Measurements from ENCODE around the gene PIM2. TPM values are rescaled to one million over a fixed set of nuclear protein-coding genes. Genes with fewer than 3 reads are reported as not detected.

PIM2 gene
- total and polyA plus RNA-seq, 2 donors: 4.0 to 8.4 TPM

GRCh38 chrX:48905090-48905790 is 13.6 kb downstream of the PIM2 start:
- peaks cover 4% of the 10 kb centered on the region for H3K36me3 ChIP-seq (ENCODE audit: insufficient read depth)
- 91% methylated on average over 20 of the region's 20 CpGs for WGBS
- H3K27ac ChIP-seq (ENCODE audit: low read depth): no peak overlapping the region
- DNase-seq (ENCODE audit: extremely low spot score): no peak
- H3K4me3 ChIP-seq (ENCODE audit: low read depth, low read length): no peak overlapping the region
- H3K4me1 ChIP-seq (ENCODE audit: insufficient read depth): no peaks in the 10 kb centered on the region

DNA sequence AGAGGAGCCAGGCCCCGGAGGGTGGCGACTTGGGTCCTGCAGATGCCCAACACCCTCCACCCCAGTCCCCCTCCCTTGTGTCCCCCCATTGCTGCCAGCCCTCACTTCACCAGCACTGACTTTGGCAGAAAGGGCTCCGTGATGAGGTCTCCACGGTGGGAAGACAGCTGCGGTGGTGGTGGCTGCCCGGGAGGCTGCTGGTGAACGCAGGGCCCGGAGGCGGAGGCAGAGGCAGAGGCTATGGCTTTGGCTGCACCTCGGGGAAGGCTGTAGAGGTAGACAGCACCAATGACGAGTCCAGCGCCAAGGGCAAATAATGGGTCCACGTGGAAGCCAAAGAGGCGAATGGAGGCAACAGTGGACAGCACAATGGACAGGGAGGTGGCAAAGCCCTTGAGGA is 14.2 kb downstream of the PIM2 start:
- H3K27ac ChIP-seq (ENCODE audit: low read depth): no peak overlapping the region
- WGBS: 81% methylated on average over 14 of the region's 14 CpGs
- H3K4me1 ChIP-seq (ENCODE audit: insufficient read depth): no peaks in the 10 kb centered on the region
- no peak for DNase-seq (ENCODE audit: extremely low spot score)
- H3K36me3 ChIP-seq (ENCODE audit: insufficient read depth): peaks cover 4% of the 10 kb centered on the region
- H3K4me3 ChIP-seq (ENCODE audit: low read depth, low read length): no peak overlapping the region

DNA sequence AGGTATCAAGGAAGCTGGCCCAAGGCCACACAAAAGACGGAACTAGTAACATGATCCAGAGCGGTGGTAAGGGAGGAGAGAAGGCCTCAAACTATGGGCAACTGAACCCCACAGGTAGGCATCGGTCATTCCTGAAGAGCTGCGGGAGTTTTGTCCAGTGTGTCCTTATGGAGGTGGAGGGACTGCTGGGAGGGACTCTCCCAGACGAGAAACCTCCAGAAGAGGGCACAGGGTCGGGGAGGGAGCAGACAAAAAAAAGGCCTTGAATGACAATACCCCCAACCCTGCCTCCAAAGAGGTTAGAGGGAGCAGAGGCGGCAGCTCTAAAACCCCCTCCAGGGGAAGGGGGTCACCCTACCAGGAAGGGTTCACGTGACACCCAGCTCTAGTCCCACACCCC is 14.6 kb downstream of the PIM2 start:
- no peak overlapping the region for H3K27ac ChIP-seq (ENCODE audit: low read depth)
- WGBS: 78% methylated on average over 8 of the region's 8 CpGs
- H3K36me3 ChIP-seq (ENCODE audit: insufficient read depth): peaks cover 4% of the 10 kb centered on the region
- H3K4me3 ChIP-seq (ENCODE audit: low read depth, low read length): no peak overlapping the region
- H3K4me1 ChIP-seq (ENCODE audit: insufficient read depth): no peaks in the 10 kb centered on the region
- DNase-seq (ENCODE audit: extremely low spot score): no peak

GRCh38 chrX:48903290-48903689 is 15.5 kb downstream of the PIM2 start:
- DNase-seq (ENCODE audit: extremely low spot score): no peak
- Histone ChIP-seq H3K27ac (ENCODE audit: low read depth) (no peak overlapping the region), H3K36me3 (ENCODE audit: insufficient read depth) (peaks cover 4% of the 10 kb centered on the region), H3K4me1 (ENCODE audit: insufficient read depth) (no peaks in the 10 kb centered on the region), H3K4me3 (ENCODE audit: low read depth, low read length) (no peak overlapping the region)
- 85% methylated on average over 6 of the region's 6 CpGs for WGBS

- H3K4me3 ChIP-seq (ENCODE audit: low read depth, low read length): no peak overlapping the region
- peaks cover 4% of the 10 kb centered on the region for H3K36me3 ChIP-seq (ENCODE audit: insufficient read depth)
- 81% methylated on average over 14 of the region's 14 CpGs for WGBS
- DNase-seq (ENCODE audit: extremely low spot score): no peak
- no peak overlapping the region for H3K27ac ChIP-seq (ENCODE audit: low read depth)
- no peaks in the 10 kb centered on the region for H3K4me1 ChIP-seq (ENCODE audit: insufficient read depth)
Measured at GRCh38 chrX:48902776-48903175, 16.0 kb downstream of the PIM2 start.

GRCh38 chrX:48902135-48902534 is 16.7 kb downstream of the PIM2 start:
- 93% methylated on average over 20 of the region's 20 CpGs for WGBS
- DNase-seq (ENCODE audit: extremely low spot score): no peak
- no peak overlapping the region for H3K27ac ChIP-seq (ENCODE audit: low read depth)
- H3K4me1 ChIP-seq (ENCODE audit: insufficient read depth): no peaks in the 10 kb centered on the region
- no peak overlapping the region for H3K4me3 ChIP-seq (ENCODE audit: low read depth, low read length)
- peaks cover 4% of the 10 kb centered on the region for H3K36me3 ChIP-seq (ENCODE audit: insufficient read depth)

DNA sequence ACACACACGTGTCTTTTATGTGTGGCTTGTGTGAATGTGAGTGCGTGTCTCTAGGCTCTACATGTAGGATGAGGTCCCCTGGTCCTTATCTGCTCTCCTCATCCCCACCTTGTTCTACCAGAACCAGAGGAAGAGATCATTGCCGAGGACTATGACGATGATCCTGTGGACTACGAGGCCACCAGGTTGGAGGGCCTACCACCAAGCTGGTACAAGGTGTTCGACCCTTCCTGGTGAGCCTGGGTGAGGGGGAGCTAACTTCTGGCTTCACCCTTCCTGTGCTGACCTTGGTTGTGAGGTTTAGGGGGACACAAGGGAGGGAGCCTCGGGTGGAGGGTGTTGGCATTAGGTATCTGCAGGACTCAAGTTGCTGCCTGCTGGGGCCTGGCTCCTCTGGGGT is 17.8 kb downstream of the PIM2 start:
- Histone ChIP-seq H3K4me1 (ENCODE audit: insufficient read depth) (no peaks in the 10 kb centered on the region), H3K4me3 (ENCODE audit: low read depth, low read length) (no peak overlapping the region), H3K36me3 (ENCODE audit: insufficient read depth) (peaks cover 3% of the 10 kb centered on the region), H3K27ac (ENCODE audit: low read depth) (no peak overlapping the region)
- WGBS: 91% methylated on average over 7 of the region's 7 CpGs
- no peak for DNase-seq (ENCODE audit: extremely low spot score)

DNA sequence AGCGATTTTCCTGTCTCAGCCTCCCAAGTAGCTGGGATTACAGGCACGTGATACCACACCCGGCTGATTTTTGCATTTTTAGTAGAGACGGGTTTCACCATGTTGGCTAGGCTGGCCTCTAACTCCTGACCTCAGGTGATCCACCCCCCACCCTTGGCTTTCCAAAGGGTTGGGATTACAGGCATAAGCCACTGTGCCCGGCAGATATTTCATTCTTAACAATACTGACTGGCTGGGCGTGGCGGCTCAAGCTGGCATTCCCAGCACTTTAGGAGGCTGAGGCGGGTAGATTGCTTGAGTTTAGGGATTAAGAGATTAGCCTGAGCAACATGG is 19.8 kb downstream of the PIM2 start:
- Histone ChIP-seq H3K27ac (ENCODE audit: low read depth) (no peak overlapping the region), H3K4me1 (ENCODE audit: insufficient read depth) (no peaks in the 10 kb centered on the region), H3K4me3 (ENCODE audit: low read depth, low read length) (no peak overlapping the region), H3K36me3 (ENCODE audit: insufficient read depth) (no peaks in the 10 kb centered on the region)
- DNase-seq (ENCODE audit: extremely low spot score): no peak
- 82% methylated on average over 8 of the region's 8 CpGs for WGBS

- Histone ChIP-seq H3K4me3 (ENCODE audit: low read depth, low read length) (peak within 1 kb of the TSS; percentile 64), H3K27ac (ENCODE audit: low read depth) (peak within 1 kb of the TSS; percentile 95), H3K4me1 (ENCODE audit: insufficient read depth) (no peaks in the 10 kb centered on the region), H3K36me3 (ENCODE audit: insufficient read depth) (no peaks in the 10 kb centered on the region)
- under 1% methylated on average over 49 of the region's 49 CpGs for WGBS
- DNase-seq (ENCODE audit: extremely low spot score): peak; percentile 88
Measured at GRCh38 chrX:48897625-48898306, 21.1 kb downstream of the PIM2 start, which contains the start of the genes PQBP1 and TIMM17B. TSS of gene PQBP1 (plus strand) at chrX:48897930. CDS start at chrX:48898510, 580 bp downstream. TSS of gene TIMM17B (minus strand) at chrX:48897768. CDS start at chrX:48897749, 19 bp downstream.

GRCh38 chrX:48897157-48897624 is 21.6 kb downstream of the PIM2 start:
- Histone ChIP-seq H3K27ac (ENCODE audit: low read depth) (peak overlapping the region; percentile 95), H3K4me3 (ENCODE audit: low read depth, low read length) (peak overlapping the region; percentile 64), H3K36me3 (ENCODE audit: insufficient read depth) (no peaks in the 10 kb centered on the region), H3K4me1 (ENCODE audit: insufficient read depth) (no peaks in the 10 kb centered on the region)
- WGBS: under 1% methylated on average over 38 of the region's 38 CpGs
- DNase-seq (ENCODE audit: extremely low spot score): peak; percentile 54

GRCh38 chrX:48896611-48897011 is 22.2 kb downstream of the PIM2 start:
- Histone ChIP-seq H3K4me1 (ENCODE audit: insufficient read depth) (no peaks in the 10 kb centered on the region), H3K27ac (ENCODE audit: low read depth) (peak overlapping the region; percentile 95), H3K4me3 (ENCODE audit: low read depth, low read length) (peak overlapping the region; percentile 64), H3K36me3 (ENCODE audit: insufficient read depth) (no peaks in the 10 kb centered on the region)
- 47% methylated on average over 9 of the region's 9 CpGs for WGBS
- DNase-seq (ENCODE audit: extremely low spot score): no peak

DNA sequence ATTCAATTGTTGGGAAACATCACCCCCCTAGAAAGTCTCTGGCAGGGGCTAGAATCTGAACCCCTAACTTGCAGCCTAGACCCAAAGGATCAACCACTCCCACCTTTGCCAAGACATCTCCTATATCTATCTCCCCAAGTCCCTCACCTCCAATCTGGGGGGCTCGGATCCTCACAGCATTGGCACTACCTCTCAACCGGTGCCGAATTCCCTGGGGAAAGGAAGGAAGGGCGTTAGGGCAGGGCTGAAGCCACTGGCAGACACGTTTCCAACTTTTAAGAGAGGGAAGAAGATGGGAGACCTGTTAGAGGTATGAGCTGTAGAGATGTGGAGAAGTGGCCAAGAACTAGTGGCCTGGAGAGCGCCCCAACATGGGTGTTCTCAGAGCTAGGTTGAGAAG is 23.9 kb downstream of the PIM2 start:
- WGBS: 83% methylated on average over 6 of the region's 6 CpGs
- H3K36me3 ChIP-seq (ENCODE audit: insufficient read depth): no peaks in the 10 kb centered on the region
- no peaks in the 10 kb centered on the region for H3K4me1 ChIP-seq (ENCODE audit: insufficient read depth)
- no peak overlapping the region for H3K27ac ChIP-seq (ENCODE audit: low read depth)
- H3K4me3 ChIP-seq (ENCODE audit: low read depth, low read length): no peak overlapping the region
- DNase-seq (ENCODE audit: extremely low spot score): no peak

DNA sequence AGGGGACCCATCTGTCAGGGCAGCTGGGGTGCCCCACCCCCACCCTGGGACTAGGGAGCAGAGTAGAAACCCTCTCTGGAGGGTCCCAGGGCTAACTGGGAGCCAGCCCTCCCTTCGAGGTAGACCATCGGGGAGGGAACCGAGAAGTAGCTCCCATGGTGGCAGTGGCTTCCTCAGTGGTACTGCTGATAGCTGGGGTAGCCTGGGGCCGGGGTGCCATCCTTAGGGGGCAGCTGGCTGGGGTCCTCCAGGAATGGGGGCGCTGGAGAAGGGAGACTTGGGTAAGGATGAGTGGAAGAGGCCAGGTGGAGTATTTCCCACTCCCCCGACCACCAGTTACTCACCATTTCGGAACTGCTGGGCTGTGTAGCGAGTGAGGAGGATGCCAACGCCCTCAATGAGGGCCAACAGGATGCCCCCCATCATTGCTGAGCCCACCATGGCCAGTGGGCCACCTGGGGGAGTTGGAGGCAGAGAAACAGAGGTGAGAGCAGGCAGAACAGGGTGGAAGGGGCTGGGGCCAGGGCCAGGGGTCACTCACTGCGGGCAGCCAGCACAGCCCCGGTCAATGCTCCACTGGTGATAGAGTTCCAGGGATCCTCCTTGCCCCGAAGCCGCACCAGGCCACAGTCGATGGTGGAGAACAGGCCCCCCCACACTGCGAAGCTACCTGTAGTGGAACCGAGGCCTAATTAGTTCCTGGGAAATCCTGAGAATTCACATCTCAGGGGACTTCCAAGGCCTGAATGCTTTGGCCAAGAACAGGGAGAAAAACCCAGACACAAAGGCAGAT is 25.1 kb downstream of the PIM2 start:
- Histone ChIP-seq H3K4me1 (ENCODE audit: insufficient read depth) (no peaks in the 10 kb centered on the region), H3K27ac (ENCODE audit: low read depth) (no peak overlapping the region), H3K4me3 (ENCODE audit: low read depth, low read length) (no peak overlapping the region), H3K36me3 (ENCODE audit: insufficient read depth) (no peaks in the 10 kb centered on the region)
- DNase-seq (ENCODE audit: extremely low spot score): no peak
- WGBS: 94% methylated on average over 16 of the region's 16 CpGs
